ENCODE data around the gene SOCS7. TPM values are rescaled to one million over a fixed set of nuclear protein-coding genes. Genes with fewer than 3 reads are reported as not detected.

Gene SOCS7
- total and polyA plus RNA-seq, 4 donors: 0.74 to 11.0 (median 2.9) TPM

- Histone ChIP-seq H3K4me1 (ENCODE audit: control insufficient read depth in 4 of 4, insufficient read depth in 4 of 4, low read length in 3 of 4) (no peaks in the 10 kb centered on the region), H3K27ac (ENCODE audit: low read depth in 1 of 2, low read length in 2 of 2) (no peak overlapping the region), H3K9ac (ENCODE audit: low read depth in 1 of 2, low read length in 2 of 2) (no peak overlapping the region), H3K36me3 (ENCODE audit: control insufficient read depth in 4 of 4, insufficient read depth in 3 of 4, low read depth in 1 of 4, low read length in 3 of 4) (no peaks in the 10 kb centered on the region), H3K9me3 (ENCODE audit: control insufficient read depth in 4 of 4, low read length in 3 of 4) (no peaks in the 10 kb centered on the region), H3K27me3 (ENCODE audit: control insufficient read depth in 4 of 4, insufficient read depth in 4 of 4, low read length in 3 of 4) (no peaks in the 10 kb centered on the region), H3K4me3 (ENCODE audit: low read depth in 1 of 3, low read length in 3 of 3) (no peak overlapping the region)
- no peak for DNase-seq (ENCODE audit: low spot score)
- TF ChIP-seq RAD21 (IDR thresholded peaks at IDR 0.05) (no peak), HNF4A (conservative IDR thresholded peaks at IDR 0.05) (no peak), EGR1 (IDR thresholded peaks at IDR 0.05; ENCODE audit: low read depth in 2 of 2) (no peak), REST (IDR thresholded peaks at IDR 0.05) (no peak), ZBTB33 (IDR thresholded peaks at IDR 0.05) (no peak), ATF3 (IDR thresholded peaks at IDR 0.05) (no peak), FOXA1 (IDR thresholded peaks at IDR 0.05) (no peak), JUND (IDR thresholded peaks at IDR 0.05) (no peak), MAX (IDR thresholded peaks at IDR 0.05) (no peak), HNF4G (IDR thresholded peaks at IDR 0.05) (no peak), GABPA (IDR thresholded peaks at IDR 0.05 in 1 of 2, conservative IDR thresholded peaks at IDR 0.05 in 1 of 2) (no peak), CTCF (IDR thresholded peaks at IDR 0.05; ENCODE audit: low read depth, low read length, missing input control) (no peak), RXRA (IDR thresholded peaks at IDR 0.05) (no peak), YY1 (IDR thresholded peaks at IDR 0.05) (no peak), SP1 (IDR thresholded peaks at IDR 0.05) (no peak), TAF1 (conservative IDR thresholded peaks at IDR 0.05) (no peak), NR2F2 (IDR thresholded peaks at IDR 0.05) (no peak), FOXA2 (IDR thresholded peaks at IDR 0.05) (no peak)
- 82% methylated on average over 16 of the region's 16 CpGs for WGBS
These were observed 89.2 kb downstream of the SOCS7 start for GRCh38 chr17:38440614-38441397.
